Endothelial cell of umbilical vein (primary cell): ENCODE results near the gene COQ5. TPM values are rescaled to one million over a fixed set of nuclear protein-coding genes. Genes with fewer than 3 reads are reported as not detected.

ENCODE experiments used
- BruUV-seq: library from RNA; stranded (reverse); fragments of 400-500 nt; replicated peaks from 2 replicates; lab custom pipeline; 2021; lab: Mats Ljungman, UMichigan
- CTCF ChIA-PET: fragments of 300-600, 350-600 bp; sonication (Branson Sonifier 250); formaldehyde crosslinking; loops from one replicate; lab custom pipeline; 2021; ENCODE audit warnings: antibody characterized with exemption, inconsistent platforms; lab: Charles Lee
- POLR2A ChIA-PET: fragments of 300-600, 350-600 bp; sonication (Branson Sonifier 250); formaldehyde crosslinking; loops from one replicate; lab custom pipeline; 2021; ENCODE audit warnings: antibody characterized with exemption, inconsistent platforms; lab: Charles Lee
- DNase-seq: peaks from one replicate; pipeline ENCODE4 v3.0.0-alpha.2; 2011; ENCODE audit warnings: low read depth, low spot score
- FAIRE-seq: peaks from 2 replicates; lab custom pipeline; 2011; peaks lifted over from hg19 to GRCh38; lab: Jason Lieb, UNC
- H2AFZ ChIP-seq: 2 replicates; pipeline ENCODE4 v1.6.0; 2012; ENCODE audit warnings: low read depth, low read length, control low read depth, inconsistent platforms
- H3K27ac ChIP-seq: 2 replicates; pipeline ENCODE4 v1.5.1; 2011; ENCODE audit warnings: low read depth, mild to moderate bottlenecking, control low read depth, low read length, moderate library complexity; ENCODE audit not compliant: insufficient read depth
- H3K27me3 ChIP-seq, 2 experiments: 2 replicates each; pipeline versions ENCODE4 v1.6.0 to v1.6.1; 2011; ENCODE audit warnings: low read length in 2 of 2, mixed read lengths in 1 of 2; ENCODE audit not compliant: control insufficient read depth in 2 of 2, insufficient read depth in 2 of 2
- H3K36me3 ChIP-seq, 2 experiments: 2 replicates in 1 of 2; 3 replicates in 1 of 2; pipeline ENCODE4 v1.5.1; 2011; ENCODE audit warnings: low read length in 2 of 2, mild to moderate bottlenecking in 1 of 2, moderate library complexity in 1 of 2; ENCODE audit not compliant: control insufficient read depth in 2 of 2, insufficient read depth in 2 of 2; ENCODE audit errors: extremely low read depth in 1 of 2
- H3K4me1 ChIP-seq: 3 replicates; pipeline ENCODE4 v1.5.1; 2011; ENCODE audit warnings: mild to moderate bottlenecking, low read length; ENCODE audit not compliant: control insufficient read depth, insufficient read depth; ENCODE audit errors: extremely low read depth
- H3K4me2 ChIP-seq: 2 replicates; pipeline ENCODE4 v1.6.1; 2011; ENCODE audit warnings: low read length, control low read depth, mixed read lengths; ENCODE audit not compliant: insufficient read depth
- H3K4me3 ChIP-seq, 3 experiments: fragments of 200-600 bp in 1 of 3; sonication (generic), shearing (Covaris generic) in 1 of 3; replicated peaks in 1 of 3; 2 replicates each; pipeline ENCODE4 v1.5.1; 2011 to 2016; ENCODE audit warnings: control low read depth in 3 of 3, low read length in 3 of 3, mild to moderate bottlenecking in 2 of 3, inconsistent platforms in 1 of 3, low read depth in 1 of 3, moderate library complexity in 1 of 3; ENCODE audit not compliant: insufficient read depth in 1 of 3
- H3K79me2 ChIP-seq: 2 replicates; pipeline ENCODE4 v1.6.0; 2012; ENCODE audit warnings: low read length, inconsistent platforms; ENCODE audit not compliant: control insufficient read depth, insufficient read depth
- H3K9ac ChIP-seq: replicated peaks from 2 replicates; pipeline ENCODE3; 2011; ENCODE audit warnings: low read length, control low read depth; ENCODE audit not compliant: insufficient read depth; ENCODE audit errors: extremely low read depth
- H3K9me1 ChIP-seq: replicated peaks from 3 replicates; pipeline ENCODE4 v1.6.0; 2011; ENCODE audit warnings: mild to moderate bottlenecking, low read length; ENCODE audit not compliant: control insufficient read depth, insufficient read depth; ENCODE audit errors: extremely low read depth
- H3K9me3 ChIP-seq: replicated peaks from 2 replicates; pipeline ENCODE4 v1.5.1; 2012; ENCODE audit warnings: low read length, inconsistent platforms; ENCODE audit not compliant: control insufficient read depth, insufficient read depth
- H4K20me1 ChIP-seq: replicated peaks from 2 replicates; pipeline ENCODE3; 2011; ENCODE audit warnings: mild to moderate bottlenecking, low read length; ENCODE audit not compliant: control insufficient read depth, insufficient read depth; ENCODE audit errors: extremely low read depth
- EZH2 ChIP-seq: IDR thresholded peaks from 2 replicates; pipeline ENCODE4 v1.6.1; 2012; ENCODE audit warnings: borderline replicate concordance, low read depth, mild to moderate bottlenecking, moderate library complexity, low read length, inconsistent platforms; ENCODE audit not compliant: severe bottlenecking
- FOS ChIP-seq: IDR thresholded peaks from 2 replicates; pipeline ENCODE4 v1.6.1; 2011; ENCODE audit warnings: mild to moderate bottlenecking, low read length, moderate library complexity, borderline replicate concordance; ENCODE audit not compliant: insufficient read depth
- GATA2 ChIP-seq: IDR thresholded peaks from 2 replicates; pipeline ENCODE4 v1.7.0; 2011; ENCODE audit warnings: low read depth, mild to moderate bottlenecking, moderate library complexity, mixed read lengths, low read length; ENCODE audit not compliant: insufficient read length, insufficient read depth
- JUN ChIP-seq: IDR thresholded peaks from 2 replicates; pipeline ENCODE4 v1.6.1; 2011; ENCODE audit warnings: borderline replicate concordance, low read depth; ENCODE audit not compliant: insufficient read length, insufficient read depth
- POLR2A ChIP-seq: IDR thresholded peaks from 2 replicates; pipeline ENCODE4 v1.6.1; 2012; ENCODE audit warnings: low read depth, mild to moderate bottlenecking, control low read depth, low read length
- POLR2AphosphoS5 ChIP-seq: IDR thresholded peaks from 2 replicates; pipeline ENCODE4 v1.6.1; 2012; ENCODE audit warnings: low read depth, mild to moderate bottlenecking, control low read depth, low read length, moderate library complexity; ENCODE audit not compliant: insufficient read depth
- dilution Hi-C: fragments of 300-500 bp; cut with MboI; formaldehyde crosslinking; loops from one replicate; pipeline ENCODE4 v1.15.0; 2019; ENCODE audit warnings: low sequenced_read_pairs; ENCODE audit not compliant: extremely low pct_ligation_motif_present
- intact Hi-C: fragments of 100-400 bp; cut with micrococcal nuclease; formaldehyde crosslinking; loops from one replicate; pipeline ENCODE4 v1.10.0; 2022
- polyA plus RNA-seq, 4 experiments: library from polyadenylated mRNA; depleted of rRNA in 3 of 4; stranded (reverse) in 3 of 4; unstranded in 1 of 4; fragments of >200 nt; gene quantifications; 2 replicates each; pipeline versions ENCODE4 v1.2.1 to v1.2.3, GENCODE V29; 2011 to 2012; ENCODE audit warnings: missing spikeins in 1 of 4
- total RNA-seq: library from RNA; stranded (reverse); gene quantifications from 2 replicates; pipeline ENCODE4 v1.2.3, GENCODE V29; 2021
- TF ChIP-seq, protein P1 (sequence below), 2 donors: IDR thresholded peaks; 1 replicate in 1 of 2; 2 replicates in 1 of 2; pipeline ENCODE4 v1.5.1; 2011; ENCODE audit warnings: low read length in 2 of 2, mild to moderate bottlenecking in 2 of 2, moderate library complexity in 2 of 2, control low read depth in 1 of 2, inconsistent platforms in 1 of 2, low read depth in 1 of 2; ENCODE audit not compliant: insufficient read depth in 1 of 2; ENCODE audit errors: extremely low read depth in 1 of 2
- TF ChIP-seq, protein P2 (sequence below): IDR thresholded peaks from 2 replicates; pipeline ENCODE4 v1.6.1; 2011; ENCODE audit not compliant: insufficient read depth, insufficient read length

The COQ5 gene
- total and polyA plus RNA-seq, 2 donors (not counting 3 experiments of a cell fraction or from before 2014, with no cell fraction given), result 19.7 to 23.7 TPM

DNA sequence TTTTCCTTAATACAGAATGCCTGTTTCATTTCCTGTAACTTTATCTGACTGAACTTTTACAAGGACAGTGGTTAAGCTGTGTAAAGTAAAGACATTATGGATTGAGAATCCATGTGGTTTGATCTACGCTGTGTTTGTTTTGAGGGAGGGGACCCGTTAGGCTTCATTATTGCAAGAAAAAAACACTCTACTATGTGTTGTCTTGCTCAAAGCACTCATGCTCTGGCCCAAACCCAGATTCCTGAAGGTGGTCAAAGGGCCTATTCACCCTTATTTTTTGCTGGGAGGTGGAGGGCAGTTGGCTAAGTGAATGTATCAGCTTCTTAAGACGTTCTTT is 17.1 kb upstream of the COQ5 start:
- no peak overlapping the region for H3K4me2 ChIP-seq
- H3K27ac ChIP-seq, result no peak overlapping the region
- dilution Hi-C loops, result no loop called here
- intact Hi-C loops, result no loop called here
- H3K79me2 ChIP-seq, result peaks cover 86% of the 10 kb centered on the region
- POLR2A ChIA-PET, result no interaction called here
- H3K4me3 ChIP-seq, result no peak overlapping the region
- H3K9me3 ChIP-seq, result no peaks in the 10 kb centered on the region
- no peak for FAIRE-seq
- peaks cover 22% of the 10 kb centered on the region for H3K4me1 ChIP-seq
- no peaks in the 10 kb centered on the region for H4K20me1 ChIP-seq
- BruUV-seq, result no TSS peak
- peaks cover 11 to 20% of the 10 kb centered on the region in 2 experiments for H3K36me3 ChIP-seq
- no peak for DNase-seq
- no peak overlapping the region for H3K9ac ChIP-seq
- no peaks in the 10 kb centered on the region for H3K9me1 ChIP-seq
- no peaks in the 10 kb centered on the region for H3K27me3 ChIP-seq
- H2AFZ ChIP-seq, result no peak overlapping the region
- TF ChIP-seq EZH2 (no peak), FOS (no peak), POLR2AphosphoS5 (no peak), GATA2 (no peak), JUN (no peak), POLR2A (no peak)
- TF ChIP-seq, protein P1, sequence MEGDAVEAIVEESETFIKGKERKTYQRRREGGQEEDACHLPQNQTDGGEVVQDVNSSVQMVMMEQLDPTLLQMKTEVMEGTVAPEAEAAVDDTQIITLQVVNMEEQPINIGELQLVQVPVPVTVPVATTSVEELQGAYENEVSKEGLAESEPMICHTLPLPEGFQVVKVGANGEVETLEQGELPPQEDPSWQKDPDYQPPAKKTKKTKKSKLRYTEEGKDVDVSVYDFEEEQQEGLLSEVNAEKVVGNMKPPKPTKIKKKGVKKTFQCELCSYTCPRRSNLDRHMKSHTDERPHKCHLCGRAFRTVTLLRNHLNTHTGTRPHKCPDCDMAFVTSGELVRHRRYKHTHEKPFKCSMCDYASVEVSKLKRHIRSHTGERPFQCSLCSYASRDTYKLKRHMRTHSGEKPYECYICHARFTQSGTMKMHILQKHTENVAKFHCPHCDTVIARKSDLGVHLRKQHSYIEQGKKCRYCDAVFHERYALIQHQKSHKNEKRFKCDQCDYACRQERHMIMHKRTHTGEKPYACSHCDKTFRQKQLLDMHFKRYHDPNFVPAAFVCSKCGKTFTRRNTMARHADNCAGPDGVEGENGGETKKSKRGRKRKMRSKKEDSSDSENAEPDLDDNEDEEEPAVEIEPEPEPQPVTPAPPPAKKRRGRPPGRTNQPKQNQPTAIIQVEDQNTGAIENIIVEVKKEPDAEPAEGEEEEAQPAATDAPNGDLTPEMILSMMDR (IDR thresholded peaks at IDR 0.05; ENCODE audit: extremely low read depth in 1 of 2, insufficient read depth in 1 of 2, low read depth in 1 of 2, low read length in 2 of 2), result no peak
- TF ChIP-seq, protein P2, sequence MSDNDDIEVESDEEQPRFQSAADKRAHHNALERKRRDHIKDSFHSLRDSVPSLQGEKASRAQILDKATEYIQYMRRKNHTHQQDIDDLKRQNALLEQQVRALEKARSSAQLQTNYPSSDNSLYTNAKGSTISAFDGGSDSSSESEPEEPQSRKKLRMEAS, result no peak
- CTCF ChIA-PET, result no interaction called here
